GM12875 (cell line): ENCODE data around the gene MRPL24.

Experiments
- H3K4me3 ChIP-seq: one replicate; pipeline ENCODE4 v1.5.1; 2011; ENCODE audit warnings: low read depth, low read length, control low read depth
- CTCF ChIP-seq: IDR thresholded peaks from 2 replicates; pipeline ENCODE4 v1.5.1; 2011; ENCODE audit warnings: low read depth, mild to moderate bottlenecking, control low read depth, inconsistent platforms, low read length, moderate library complexity, borderline replicate concordance; ENCODE audit not compliant: insufficient read depth

MRPL24 gene

GRCh38 chr1:156690675-156691036 is 50.2 kb downstream of the MRPL24 start:
- no peak for TF ChIP-seq CTCF
- no peak overlapping the region for H3K4me3 ChIP-seq

- no peak overlapping the region for H3K4me3 ChIP-seq
Observed at GRCh38 chr1:156689953-156690674, 50.8 kb downstream of the MRPL24 start.

GRCh38 chr1:156689035-156689952 is 51.6 kb downstream of the MRPL24 start:
- no peak overlapping the region for H3K4me3 ChIP-seq
- TF ChIP-seq CTCF: peak; percentile 94

More at GRCh38 chr1:156689953-156690674, 50.8 kb downstream of the MRPL24 start:
- TF ChIP-seq CTCF: no peak
